Liver (tissue), 9 donors: ENCODE results near the gene GCGR. TPM values are rescaled to one million over a fixed set of nuclear protein-coding genes. Genes with fewer than 3 reads are reported as not detected.

Experiments used
- DNase-seq: peaks from one replicate; pipeline ENCODE4 v3.0.0-alpha.2; 2017; ENCODE audit warnings: low spot score
- H3K27ac ChIP-seq, 2 donors: one replicate each; pipeline ENCODE4 v1.7.0; 2013; ENCODE audit warnings: inconsistent platforms in 2 of 2, low read length in 2 of 2, control low read depth in 1 of 2, low read depth in 1 of 2, mild to moderate bottlenecking in 1 of 2
- H3K27me3 ChIP-seq, 4 donors: one replicate each; pipeline versions ENCODE4 v1.6.1 to v1.7.0; 2013; ENCODE audit warnings: low read length in 3 of 4, inconsistent platforms in 1 of 4, mild to moderate bottlenecking in 1 of 4, moderate library complexity in 1 of 4; ENCODE audit not compliant: control insufficient read depth in 4 of 4, insufficient read depth in 4 of 4
- H3K36me3 ChIP-seq, 4 donors: one replicate each; pipeline versions ENCODE4 v1.6.1 to v1.7.0; 2013; ENCODE audit warnings: low read length in 3 of 4, mild to moderate bottlenecking in 3 of 4, low read depth in 1 of 4, moderate library complexity in 1 of 4; ENCODE audit not compliant: control insufficient read depth in 4 of 4, insufficient read depth in 3 of 4
- H3K4me1 ChIP-seq, 4 donors: one replicate each; pipeline versions ENCODE4 v1.6.1 to v1.7.0; 2013; ENCODE audit warnings: low read length in 3 of 4, mild to moderate bottlenecking in 3 of 4, moderate library complexity in 1 of 4; ENCODE audit not compliant: control insufficient read depth in 4 of 4, insufficient read depth in 4 of 4
- H3K4me3 ChIP-seq, 3 donors: one replicate each; pipeline versions ENCODE4 v1.6.1 to v1.7.0; 2013; ENCODE audit warnings: low read length in 3 of 3, control low read depth in 1 of 3, low read depth in 1 of 3, mild to moderate bottlenecking in 1 of 3
- H3K9ac ChIP-seq, 2 donors: one replicate each; pipeline ENCODE4 v1.7.0; 2013; ENCODE audit warnings: low read length in 2 of 2, mild to moderate bottlenecking in 2 of 2, moderate library complexity in 2 of 2, control low read depth in 1 of 2, low read depth in 1 of 2
- H3K9me3 ChIP-seq, 4 donors: one replicate each; pipeline versions ENCODE4 v1.6.1 to v1.7.0; 2013; ENCODE audit warnings: low read length in 3 of 4; ENCODE audit not compliant: control insufficient read depth in 4 of 4
- EGR1 ChIP-seq, 2 donors: IDR thresholded peaks; 2 replicates each; pipeline ENCODE4 v1.6.1; 2016 to 2018; ENCODE audit warnings: antibody characterized with exemption in 2 of 2, low read depth in 2 of 2
- FOXA1 ChIP-seq: IDR thresholded peaks from 2 replicates; pipeline ENCODE4 v1.6.1; 2016; ENCODE audit warnings: antibody characterized with exemption
- FOXA2 ChIP-seq: IDR thresholded peaks from 2 replicates; pipeline ENCODE4 v1.6.1; 2016; ENCODE audit warnings: antibody characterized with exemption
- GABPA ChIP-seq, 2 donors: IDR thresholded peaks in 1 of 2; conservative IDR thresholded peaks in 1 of 2; 2 replicates each; pipeline ENCODE4 v1.6.1; 2016; ENCODE audit warnings: antibody characterized with exemption in 2 of 2, mild to moderate bottlenecking in 1 of 2, moderate library complexity in 1 of 2
- HNF4G ChIP-seq: IDR thresholded peaks from 2 replicates; pipeline ENCODE4 v1.6.1; 2016; ENCODE audit warnings: antibody characterized with exemption
- NR2F2 ChIP-seq: IDR thresholded peaks from 2 replicates; pipeline ENCODE4 v1.6.1; 2016; ENCODE audit warnings: antibody characterized with exemption
- RAD21 ChIP-seq, 2 donors: IDR thresholded peaks; 2 replicates each; pipeline ENCODE4 v1.6.1; 2016; ENCODE audit warnings: antibody characterized with exemption in 2 of 2, mild to moderate bottlenecking in 2 of 2
- RXRA ChIP-seq, 2 donors: IDR thresholded peaks; 2 replicates each; pipeline ENCODE4 v1.6.1; 2017 to 2018; ENCODE audit warnings: antibody characterized with exemption in 2 of 2, mild to moderate bottlenecking in 1 of 2
- SP1 ChIP-seq: IDR thresholded peaks from 2 replicates; pipeline ENCODE4 v1.6.1; 2018; ENCODE audit warnings: antibody characterized with exemption, mild to moderate bottlenecking
- TAF1 ChIP-seq: conservative IDR thresholded peaks from 2 replicates; pipeline ENCODE4 v1.6.1; 2016; ENCODE audit warnings: antibody characterized with exemption, mild to moderate bottlenecking
- WGBS: extraction: QIAGEN DNeasy Blood & Tissue Kit; methylation state at CpG from one replicate; pipeline ENCODE4 v1.1.7; 2013; 5-methylcytosine and 5-hydroxymethylcytosine counted together
- polyA plus RNA-seq, 2 donors: library from polyadenylated mRNA; stranded (reverse) in 1 of 2; unstranded in 1 of 2; fragments of 200-250 nt in 1 of 2; fragments of >200 nt in 1 of 2; fragmentation: Nextera tagmentation in 1 of 2; extraction: Ambion mirVana in 1 of 2; gene quantifications; one replicate each; pipeline versions ENCODE4 v1.2.1 to v1.2.3, GENCODE V29; 2013 to 2015
- total RNA-seq, 2 donors: library from RNA; depleted of rRNA; stranded (reverse); fragments of >200 nt; gene quantifications; one replicate each; pipeline ENCODE4 v1.2.3, GENCODE V29; 2014
- TF ChIP-seq, protein P1 (sequence below): fragments of 150-350 bp; IDR thresholded peaks from 2 replicates; pipeline ENCODE4 v1.5.1; 2017; ENCODE audit warnings: improper control_type of control experiment, low read depth, low read length; ENCODE audit not compliant: missing input control
- TF ChIP-seq, protein P2 (sequence below): IDR thresholded peaks from 2 replicates; pipeline ENCODE4 v1.6.1; 2016; ENCODE audit warnings: antibody characterized with exemption
- TF ChIP-seq, protein P3 (sequence below): IDR thresholded peaks from 2 replicates; pipeline ENCODE4 v1.6.1; 2016; ENCODE audit warnings: antibody characterized with exemption
- TF ChIP-seq, protein P4 (sequence below): IDR thresholded peaks from 2 replicates; pipeline ENCODE4 v1.6.1; 2016; ENCODE audit warnings: antibody characterized with exemption
- donor health status: healthy.
- donor health status: healthy.
- donor health status: healthy.
- donor health status: healthy.
- donor health status: healthy.

Gene GCGR
- total and polyA plus RNA-seq, 4 donors, result 20.7 to 72.0 (median 48.9) TPM

DNA sequence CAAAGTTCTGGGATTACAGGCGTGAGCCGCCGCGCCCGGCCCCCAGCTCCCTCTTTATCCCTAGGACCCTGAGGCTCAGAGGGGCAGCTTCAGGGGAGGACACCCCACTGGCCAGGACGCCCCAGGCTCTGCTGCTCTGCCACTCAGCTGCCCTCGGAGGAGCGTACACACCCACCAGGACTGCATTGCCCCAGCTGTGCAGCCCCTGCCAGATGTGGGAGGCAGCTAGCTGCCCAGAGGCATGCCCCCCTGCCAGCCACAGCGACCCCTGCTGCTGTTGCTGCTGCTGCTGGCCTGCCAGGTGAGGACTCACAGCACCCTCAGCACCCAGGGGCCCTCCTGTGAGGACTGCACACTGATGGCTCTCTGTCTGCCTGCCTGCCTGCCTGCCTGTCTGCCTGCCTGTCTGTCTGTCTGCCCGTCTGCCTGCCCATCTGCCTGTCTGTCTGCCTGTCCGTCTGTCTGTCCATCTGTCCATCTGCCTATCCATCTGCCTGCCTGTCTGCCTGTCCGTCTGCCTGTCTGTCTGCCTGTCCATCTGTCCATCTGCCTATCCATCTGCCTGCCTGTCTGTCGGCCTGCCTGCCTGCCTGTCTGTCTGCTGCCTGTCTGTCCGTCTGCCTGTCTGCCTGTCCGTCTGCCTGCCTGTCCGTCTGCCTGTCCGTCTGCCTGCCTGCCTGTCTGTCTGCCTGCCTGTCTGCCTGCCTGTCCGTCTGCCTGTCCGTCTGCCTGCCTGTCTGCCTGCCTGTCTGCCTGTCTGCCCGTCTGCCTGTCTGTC is 5.0 kb downstream of the GCGR start:
- Histone ChIP-seq H3K9me3 (no peaks in the 10 kb centered on the region), H3K36me3 (peaks cover 4 to 20% (median 6%) of the 10 kb centered on the region in 4 donors), H3K9ac (no peak overlapping the region), H3K27me3 (no peaks in the 10 kb centered on the region), H3K4me1 (peaks cover 3 to 15% (median 13%) of the 10 kb centered on the region in 4 donors), H3K27ac (no peak overlapping the region), H3K4me3 (no peak overlapping the region)
- TF ChIP-seq FOXA2 (no peak), TAF1 (no peak)
- DNase-seq, result no peak
- 87% methylated on average over 20 of the region's 20 CpGs for WGBS

DNA sequence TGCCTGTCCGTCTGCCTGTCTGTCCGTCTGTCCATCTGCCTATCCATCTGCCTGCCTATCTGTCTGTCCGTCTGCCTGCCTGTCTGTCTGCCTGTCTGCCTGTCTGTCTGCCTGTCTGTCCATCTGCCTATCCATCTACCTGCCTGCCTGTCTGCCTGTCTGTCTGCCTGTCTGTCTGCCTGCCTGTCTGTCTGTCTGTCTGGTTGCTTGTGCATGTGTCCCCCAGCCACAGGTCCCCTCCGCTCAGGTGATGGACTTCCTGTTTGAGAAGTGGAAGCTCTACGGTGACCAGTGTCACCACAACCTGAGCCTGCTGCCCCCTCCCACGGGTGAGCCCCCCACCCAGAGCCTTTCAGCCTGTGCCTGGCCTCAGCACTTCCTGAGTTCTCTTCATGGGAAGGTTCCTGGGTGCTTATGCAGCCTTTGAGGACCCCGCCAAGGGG is 5.6 kb downstream of the GCGR start:
- Histone ChIP-seq H3K4me3 (no peak overlapping the region), H3K27me3 (no peaks in the 10 kb centered on the region), H3K27ac (no peak overlapping the region), H3K9ac (no peak overlapping the region), H3K4me1 (peaks cover 3 to 15% (median 11%) of the 10 kb centered on the region in 4 donors), H3K9me3 (no peaks in the 10 kb centered on the region), H3K36me3 (peaks cover 4 to 20% (median 6%) of the 10 kb centered on the region in 4 donors)
- 81% methylated on average over 7 of the region's 7 CpGs for WGBS
- TF ChIP-seq, protein P1, sequence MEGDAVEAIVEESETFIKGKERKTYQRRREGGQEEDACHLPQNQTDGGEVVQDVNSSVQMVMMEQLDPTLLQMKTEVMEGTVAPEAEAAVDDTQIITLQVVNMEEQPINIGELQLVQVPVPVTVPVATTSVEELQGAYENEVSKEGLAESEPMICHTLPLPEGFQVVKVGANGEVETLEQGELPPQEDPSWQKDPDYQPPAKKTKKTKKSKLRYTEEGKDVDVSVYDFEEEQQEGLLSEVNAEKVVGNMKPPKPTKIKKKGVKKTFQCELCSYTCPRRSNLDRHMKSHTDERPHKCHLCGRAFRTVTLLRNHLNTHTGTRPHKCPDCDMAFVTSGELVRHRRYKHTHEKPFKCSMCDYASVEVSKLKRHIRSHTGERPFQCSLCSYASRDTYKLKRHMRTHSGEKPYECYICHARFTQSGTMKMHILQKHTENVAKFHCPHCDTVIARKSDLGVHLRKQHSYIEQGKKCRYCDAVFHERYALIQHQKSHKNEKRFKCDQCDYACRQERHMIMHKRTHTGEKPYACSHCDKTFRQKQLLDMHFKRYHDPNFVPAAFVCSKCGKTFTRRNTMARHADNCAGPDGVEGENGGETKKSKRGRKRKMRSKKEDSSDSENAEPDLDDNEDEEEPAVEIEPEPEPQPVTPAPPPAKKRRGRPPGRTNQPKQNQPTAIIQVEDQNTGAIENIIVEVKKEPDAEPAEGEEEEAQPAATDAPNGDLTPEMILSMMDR, result no peak
- no peak for TF ChIP-seq FOXA1
- no peak for TF ChIP-seq EGR1 (IDR thresholded peaks at IDR 0.05; ENCODE audit: low read depth in 2 of 2)
- TF ChIP-seq HNF4G, result no peak
- TF ChIP-seq NR2F2, result no peak
- TF ChIP-seq RAD21 (IDR thresholded peaks at IDR 0.05), result no peak
- TF ChIP-seq SP1, result no peak
- TF ChIP-seq, protein P2, sequence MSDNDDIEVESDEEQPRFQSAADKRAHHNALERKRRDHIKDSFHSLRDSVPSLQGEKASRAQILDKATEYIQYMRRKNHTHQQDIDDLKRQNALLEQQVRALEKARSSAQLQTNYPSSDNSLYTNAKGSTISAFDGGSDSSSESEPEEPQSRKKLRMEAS, result no peak
- TF ChIP-seq RXRA (IDR thresholded peaks at IDR 0.05), result no peak
- TF ChIP-seq, protein P3, sequence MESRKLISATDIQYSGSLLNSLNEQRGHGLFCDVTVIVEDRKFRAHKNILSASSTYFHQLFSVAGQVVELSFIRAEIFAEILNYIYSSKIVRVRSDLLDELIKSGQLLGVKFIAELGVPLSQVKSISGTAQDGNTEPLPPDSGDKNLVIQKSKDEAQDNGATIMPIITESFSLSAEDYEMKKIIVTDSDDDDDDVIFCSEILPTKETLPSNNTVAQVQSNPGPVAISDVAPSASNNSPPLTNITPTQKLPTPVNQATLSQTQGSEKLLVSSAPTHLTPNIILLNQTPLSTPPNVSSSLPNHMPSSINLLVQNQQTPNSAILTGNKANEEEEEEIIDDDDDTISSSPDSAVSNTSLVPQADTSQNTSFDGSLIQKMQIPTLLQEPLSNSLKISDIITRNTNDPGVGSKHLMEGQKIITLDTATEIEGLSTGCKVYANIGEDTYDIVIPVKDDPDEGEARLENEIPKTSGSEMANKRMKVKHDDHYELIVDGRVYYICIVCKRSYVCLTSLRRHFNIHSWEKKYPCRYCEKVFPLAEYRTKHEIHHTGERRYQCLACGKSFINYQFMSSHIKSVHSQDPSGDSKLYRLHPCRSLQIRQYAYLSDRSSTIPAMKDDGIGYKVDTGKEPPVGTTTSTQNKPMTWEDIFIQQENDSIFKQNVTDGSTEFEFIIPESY, result no peak
- TF ChIP-seq, protein P4, sequence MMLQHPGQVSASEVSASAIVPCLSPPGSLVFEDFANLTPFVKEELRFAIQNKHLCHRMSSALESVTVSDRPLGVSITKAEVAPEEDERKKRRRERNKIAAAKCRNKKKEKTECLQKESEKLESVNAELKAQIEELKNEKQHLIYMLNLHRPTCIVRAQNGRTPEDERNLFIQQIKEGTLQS, result no peak
- no peak for TF ChIP-seq FOXA2
- DNase-seq, result no peak

DNA sequence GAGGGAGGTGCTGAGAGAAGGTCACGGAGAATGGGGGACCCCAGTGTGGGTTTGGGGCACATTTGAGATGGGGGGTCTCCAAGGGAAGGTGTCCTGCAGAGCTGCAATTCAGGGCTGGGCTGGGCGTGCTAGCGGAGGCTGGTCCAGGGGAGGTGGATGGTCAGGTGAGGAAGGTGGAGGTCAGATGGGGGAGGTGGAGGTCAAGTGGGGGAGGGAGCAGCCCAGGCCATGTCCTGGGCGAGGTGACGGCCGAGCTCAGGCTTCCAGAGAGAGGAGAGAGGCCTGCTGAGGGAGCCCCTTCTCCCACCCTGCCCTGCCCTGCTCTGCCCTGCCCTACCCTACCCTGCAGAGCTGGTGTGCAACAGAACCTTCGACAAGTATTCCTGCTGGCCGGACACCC is 6.5 kb downstream of the GCGR start:
- no peak overlapping the region for H3K9ac ChIP-seq
- peaks cover 4 to 20% (median 6%) of the 10 kb centered on the region in 4 donors for H3K36me3 ChIP-seq
- H3K27me3 ChIP-seq, result no peaks in the 10 kb centered on the region
- no peaks in the 10 kb centered on the region for H3K9me3 ChIP-seq
- WGBS, result 92% methylated on average over 8 of the region's 8 CpGs
- no peak for TF ChIP-seq EGR1 (IDR thresholded peaks at IDR 0.05; ENCODE audit: low read depth in 2 of 2)
- TF ChIP-seq FOXA2, result no peak
- TF ChIP-seq GABPA (IDR thresholded peaks at IDR 0.05 in 1 of 2, conservative IDR thresholded peaks at IDR 0.05 in 1 of 2), result no peak
- TF ChIP-seq NR2F2, result no peak
- no peak for TF ChIP-seq SP1
- no peak for TF ChIP-seq FOXA1
- no peak for TF ChIP-seq RXRA (IDR thresholded peaks at IDR 0.05)
- TF ChIP-seq, protein P4, result no peak
- TF ChIP-seq HNF4G, result no peak
- no peak overlapping the region for H3K4me3 ChIP-seq
- no peak for DNase-seq
- H3K27ac ChIP-seq, result no peak overlapping the region
- peaks cover 3 to 15% (median 7%) of the 10 kb centered on the region in 4 donors for H3K4me1 ChIP-seq
